ENCODE results near the gene ANXA4.
"Not testable (repeated sequence)": the region's sequence is repeated elsewhere in the genome, so short reads cannot be mapped to it uniquely, and the experiment has no call there.

ANXA4 gene

DNA sequence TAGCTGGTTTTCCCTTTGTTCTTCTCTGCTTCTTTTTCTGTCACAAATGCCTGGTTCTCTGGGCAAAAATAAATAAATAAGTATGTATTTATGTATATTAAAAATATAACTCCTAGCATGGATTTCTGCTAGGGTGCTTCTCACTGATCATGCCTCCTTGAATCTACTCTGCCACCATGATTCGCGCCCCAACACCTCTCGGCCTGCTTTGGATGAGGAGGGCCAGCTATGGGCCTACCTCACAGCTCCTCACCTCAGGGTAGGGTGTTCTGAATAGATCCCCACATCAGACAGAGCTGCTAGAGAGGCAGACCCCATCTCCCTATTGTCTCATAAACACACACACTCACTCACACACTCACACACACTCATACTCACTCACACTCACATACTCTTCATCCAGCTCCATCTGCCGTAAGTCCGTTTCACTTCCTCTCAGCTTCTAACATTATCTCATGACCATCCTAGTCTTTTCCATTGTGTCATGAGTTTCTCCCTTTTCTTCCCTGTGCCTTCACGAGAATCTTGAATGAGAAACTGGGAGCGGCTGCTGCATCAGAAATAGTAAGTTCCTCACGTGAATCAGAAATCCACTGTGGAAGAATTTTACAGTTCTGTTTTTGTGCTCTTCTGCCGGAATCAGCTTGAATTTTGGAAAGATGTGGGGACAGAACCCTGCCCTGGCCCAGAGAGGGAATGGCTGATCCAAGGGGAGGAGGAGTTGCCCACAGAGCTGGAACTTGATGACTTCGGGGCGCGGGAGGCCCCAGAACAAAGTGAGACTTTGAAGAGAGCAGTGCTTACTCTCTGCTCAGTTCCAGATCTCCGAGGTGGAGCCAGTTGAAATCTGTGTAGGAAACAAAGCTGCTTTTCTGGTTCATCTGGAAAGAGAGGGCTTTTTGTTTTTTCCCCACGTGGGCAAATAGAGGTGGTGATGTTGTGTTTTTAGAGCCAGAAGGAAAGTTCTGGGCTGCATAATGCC lies 20.9 kb downstream of the ANXA4 start:
- DNase-seq (ENCODE audit: low read depth) = no peak
- TF ChIP-seq, protein P1, sequence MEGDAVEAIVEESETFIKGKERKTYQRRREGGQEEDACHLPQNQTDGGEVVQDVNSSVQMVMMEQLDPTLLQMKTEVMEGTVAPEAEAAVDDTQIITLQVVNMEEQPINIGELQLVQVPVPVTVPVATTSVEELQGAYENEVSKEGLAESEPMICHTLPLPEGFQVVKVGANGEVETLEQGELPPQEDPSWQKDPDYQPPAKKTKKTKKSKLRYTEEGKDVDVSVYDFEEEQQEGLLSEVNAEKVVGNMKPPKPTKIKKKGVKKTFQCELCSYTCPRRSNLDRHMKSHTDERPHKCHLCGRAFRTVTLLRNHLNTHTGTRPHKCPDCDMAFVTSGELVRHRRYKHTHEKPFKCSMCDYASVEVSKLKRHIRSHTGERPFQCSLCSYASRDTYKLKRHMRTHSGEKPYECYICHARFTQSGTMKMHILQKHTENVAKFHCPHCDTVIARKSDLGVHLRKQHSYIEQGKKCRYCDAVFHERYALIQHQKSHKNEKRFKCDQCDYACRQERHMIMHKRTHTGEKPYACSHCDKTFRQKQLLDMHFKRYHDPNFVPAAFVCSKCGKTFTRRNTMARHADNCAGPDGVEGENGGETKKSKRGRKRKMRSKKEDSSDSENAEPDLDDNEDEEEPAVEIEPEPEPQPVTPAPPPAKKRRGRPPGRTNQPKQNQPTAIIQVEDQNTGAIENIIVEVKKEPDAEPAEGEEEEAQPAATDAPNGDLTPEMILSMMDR (IDR thresholded peaks at IDR 0.05; ENCODE audit: control insufficient read depth, extremely low read depth, insufficient read depth) = no peak
- no peak overlapping the region for H3K4me3 ChIP-seq (ENCODE audit: low read depth, low read length)

DNA sequence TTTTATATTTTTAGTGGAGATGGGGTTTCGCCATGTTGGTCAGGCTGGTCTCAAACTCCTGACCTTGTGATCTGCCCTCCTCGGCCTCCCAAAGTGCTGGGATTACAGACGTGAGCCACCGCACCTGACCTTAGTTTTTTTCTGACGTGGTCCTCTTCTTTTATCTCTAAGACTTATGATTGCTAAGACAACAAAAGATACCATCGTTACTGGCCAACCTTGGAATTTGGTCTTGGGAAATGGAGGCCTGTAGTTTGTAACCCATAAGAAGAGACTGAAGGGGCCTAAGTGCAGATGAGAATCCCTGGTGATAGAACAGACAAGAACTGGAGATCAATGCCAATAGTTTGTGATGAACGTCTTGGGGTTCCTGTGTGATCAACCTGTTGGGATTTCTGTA lies 21.9 kb downstream of the ANXA4 start:
- not testable (repeated sequence) for DNase-seq (ENCODE audit: low read depth); H3K4me3 ChIP-seq (ENCODE audit: low read depth, low read length)

DNA sequence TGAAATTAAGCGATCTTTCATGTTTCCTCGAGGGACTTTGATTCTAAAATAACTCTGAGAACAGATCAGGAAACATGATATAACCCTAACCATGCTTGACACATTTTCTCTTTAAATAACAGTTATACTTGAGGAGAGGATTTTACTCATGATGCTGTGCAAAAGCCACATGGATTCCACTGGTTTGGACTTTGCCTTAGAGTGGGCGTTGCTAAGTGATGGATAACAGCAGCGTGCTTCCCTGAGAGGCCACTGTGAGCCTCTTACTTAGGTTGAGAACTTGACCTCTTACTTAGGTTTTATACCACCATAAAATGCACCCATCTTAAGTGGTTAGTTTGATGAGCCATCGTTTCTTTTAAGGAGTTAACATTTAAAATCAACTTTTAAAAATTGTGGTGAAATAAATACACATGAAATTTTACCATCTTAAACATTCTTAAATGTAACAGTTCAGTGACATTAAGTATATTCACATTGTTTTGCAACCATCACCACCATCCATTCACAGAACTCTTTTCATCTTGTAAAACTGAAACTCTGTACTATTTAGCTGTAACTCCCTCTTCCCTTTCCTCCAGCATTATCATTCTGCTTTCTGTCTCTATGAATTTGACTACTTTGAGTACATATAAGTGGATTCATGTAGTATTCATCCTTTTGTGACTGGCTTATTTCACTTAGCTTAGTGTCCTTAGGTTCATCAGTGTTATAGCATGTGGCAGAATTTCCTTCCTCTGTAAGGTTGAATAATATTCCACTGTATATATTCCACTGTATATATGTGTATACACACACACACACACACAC lies 22.6 kb downstream of the ANXA4 start:
- no peak for DNase-seq (ENCODE audit: low read depth)
- TF ChIP-seq, protein P1 (IDR thresholded peaks at IDR 0.05; ENCODE audit: control insufficient read depth, extremely low read depth, insufficient read depth) = no peak
- no peak overlapping the region for H3K4me3 ChIP-seq (ENCODE audit: low read depth, low read length)

DNA sequence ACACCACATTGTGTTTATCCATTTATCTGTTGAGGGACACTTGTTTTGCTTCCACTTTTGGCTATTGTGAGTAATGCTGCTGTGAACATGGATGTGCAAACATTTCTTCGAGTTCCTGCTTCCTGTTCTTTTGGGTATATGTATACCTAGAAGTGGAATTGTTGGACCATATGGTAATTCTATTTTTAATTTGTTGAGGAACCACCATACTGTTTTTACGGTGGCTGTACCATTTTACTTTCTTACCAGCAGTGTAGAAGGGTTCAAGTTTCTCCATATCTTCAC lies 23.1 kb downstream of the ANXA4 start:
- DNase-seq (ENCODE audit: low read depth) = no peak
- TF ChIP-seq, protein P1 (IDR thresholded peaks at IDR 0.05; ENCODE audit: control insufficient read depth, extremely low read depth, insufficient read depth) = no peak
- no peak overlapping the region for H3K4me3 ChIP-seq (ENCODE audit: low read depth, low read length)

DNA sequence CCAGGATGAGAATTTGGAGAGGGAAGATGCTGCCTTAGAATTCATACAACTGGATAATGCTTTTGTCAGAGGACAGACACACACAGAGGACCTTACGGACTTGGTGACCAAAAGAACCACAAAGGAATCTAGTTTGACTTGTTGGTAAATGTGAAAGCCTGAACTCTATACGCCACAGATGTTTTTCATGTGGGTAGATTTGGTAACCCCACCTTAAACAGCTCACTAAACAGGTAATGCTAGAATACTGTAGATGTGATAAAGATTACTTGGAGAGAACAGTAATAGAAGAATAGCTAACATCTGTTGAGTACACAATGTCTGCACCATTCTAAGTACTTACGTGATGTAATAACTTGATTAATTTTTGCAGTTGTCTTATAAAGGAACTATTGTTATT lies 24.1 kb downstream of the ANXA4 start:
- DNase-seq (ENCODE audit: low read depth) = no peak
- TF ChIP-seq, protein P1 (IDR thresholded peaks at IDR 0.05; ENCODE audit: control insufficient read depth, extremely low read depth, insufficient read depth) = no peak
- H3K4me3 ChIP-seq (ENCODE audit: low read depth, low read length) = no peak overlapping the region

DNA sequence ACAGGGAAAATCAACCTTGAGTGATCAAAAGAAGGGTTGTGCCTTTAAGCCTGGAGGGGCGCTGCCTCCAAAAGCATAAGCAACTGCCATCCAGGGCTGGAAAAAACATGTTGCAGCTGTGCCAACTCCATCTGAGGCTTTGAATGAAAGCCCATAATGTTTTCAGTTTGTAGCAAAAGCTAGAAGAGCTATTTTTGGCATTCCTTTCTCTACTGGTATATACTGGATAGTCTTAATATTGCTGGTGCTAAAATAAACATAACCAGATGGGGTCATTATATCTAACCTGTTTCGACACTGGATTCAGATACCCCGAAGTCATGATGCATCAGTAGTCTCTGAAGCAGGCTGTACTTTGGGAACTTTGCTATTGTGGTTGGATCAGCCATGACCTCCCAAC lies 25.1 kb downstream of the ANXA4 start:
- DNase-seq (ENCODE audit: low read depth) = no peak
- TF ChIP-seq, protein P1 (IDR thresholded peaks at IDR 0.05; ENCODE audit: control insufficient read depth, extremely low read depth, insufficient read depth) = no peak
- H3K4me3 ChIP-seq (ENCODE audit: low read depth, low read length) = no peak overlapping the region

DNA sequence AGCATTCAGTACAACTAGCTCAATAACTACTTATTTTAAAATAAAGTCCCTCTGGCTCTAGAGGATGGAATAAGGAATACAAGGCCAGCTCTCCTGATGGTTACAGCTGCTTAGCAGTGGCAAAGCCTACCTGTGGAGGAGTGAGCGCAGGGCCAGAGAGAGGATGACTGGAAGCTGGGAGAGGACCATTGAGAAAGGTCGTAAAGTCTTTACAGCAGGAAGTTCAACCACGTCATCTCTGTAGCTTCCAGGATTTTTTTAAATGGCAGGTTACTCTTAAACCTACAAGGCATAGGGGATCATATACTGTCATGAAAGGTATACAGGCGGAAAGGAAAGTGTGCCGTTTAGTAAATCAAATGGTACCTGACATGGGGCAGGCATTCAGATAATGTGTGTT lies 26.3 kb downstream of the ANXA4 start:
- TF ChIP-seq, protein P1 (IDR thresholded peaks at IDR 0.05; ENCODE audit: control insufficient read depth, extremely low read depth, insufficient read depth) = no peak
- no peak overlapping the region for H3K4me3 ChIP-seq (ENCODE audit: low read depth, low read length)
- no peak for DNase-seq (ENCODE audit: low read depth)
